ENCODE data around the gene GNAI1. TPM values are rescaled to one million over a fixed set of nuclear protein-coding genes. Genes with fewer than 3 reads are reported as not detected.

The GNAI1 gene
- total and polyA plus RNA-seq, 10 of the 15 experiments (the other 5 are each of a cell fraction or from before 2014, with no cell fraction given), result not detected

- no peak for ATAC-seq
- Histone ChIP-seq H3K4me3 (no peak overlapping the region), H3K27ac (ENCODE audit: control insufficient read depth, insufficient read depth) (no peak overlapping the region), H4K20me1 (ENCODE audit: control insufficient read depth, insufficient read depth) (no peaks in the 10 kb centered on the region), H3K9ac (ENCODE audit: control insufficient read depth, insufficient read depth, low read length) (no peak overlapping the region), H3K79me2 (ENCODE audit: control insufficient read depth, insufficient read depth, low read length) (no peaks in the 10 kb centered on the region), H3K9me3 (replicated peaks; ENCODE audit: control insufficient read depth, insufficient read depth, low read length) (no peaks in the 10 kb centered on the region), H2AFZ (ENCODE audit: control insufficient read depth, low read depth, low read length) (no peak overlapping the region), H3K36me3 (ENCODE audit: control insufficient read depth in 2 of 2, insufficient read depth in 2 of 2, low read length in 1 of 2) (no peaks in the 10 kb centered on the region), H3K4me1 (ENCODE audit: control insufficient read depth, insufficient read depth, low read length) (no peaks in the 10 kb centered on the region), H3K4me2 (ENCODE audit: control insufficient read depth, insufficient read depth) (no peak overlapping the region), H3K27me3 (replicated peaks in 1 of 2; ENCODE audit: control insufficient read depth in 2 of 2, insufficient read depth in 2 of 2, low read length in 1 of 2) (no peaks in the 10 kb centered on the region)
- no TSS peak for BruUV-seq (replicated peaks)
- no peak for TF ChIP-seq EGR1 (IDR thresholded peaks at IDR 0.05; ENCODE audit: borderline replicate concordance in 1 of 2, low read depth in 2 of 2, low read length in 2 of 2)
- no peak for TF ChIP-seq EED (IDR thresholded peaks at IDR 0.05; ENCODE audit: low read depth)
- no peak for TF ChIP-seq ZBED1 (IDR thresholded peaks at IDR 0.05; ENCODE audit: borderline replicate concordance)
- intact Hi-C loops (cut with micrococcal nuclease; ENCODE audit: unreplicated experiment), result no loop called here
- in situ Hi-C loops (cut with MboI), result no loop called here
- SMC1A ChIA-PET (ENCODE audit: uncharacterized antibody, unreplicated experiment), result interaction anchor here (1.4 kb wide), 1 partner anchor 8 kb away, joined by 3 read pairs; no protein-coding TSS in a partner anchor
- no peak for FAIRE-seq
- no peak for DNase-seq (ENCODE audit: low read depth, low spot score)
- POLR2A ChIA-PET, result no interaction called here
- CTCF ChIA-PET, result interaction anchor here (0.7 kb wide), 2 partner anchors 16 to 21 kb away, joined by 3 read pairs; no protein-coding TSS in a partner anchor
- RAD21 ChIA-PET (ENCODE audit: unreplicated experiment), result interaction anchor here (1.1 kb wide), 1 partner anchor 10 kb away, joined by 3 read pairs; no protein-coding TSS in a partner anchor
Observed at GRCh38 chr7:80225361-80225760, 90.7 kb downstream of the GNAI1 start.

GRCh38 chr7:80226629-80227028 is 92.0 kb downstream of the GNAI1 start:
- H3K27ac ChIP-seq (ENCODE audit: control insufficient read depth, insufficient read depth), result no peak overlapping the region
- POLR2A ChIA-PET, result no interaction called here
- H3K4me1 ChIP-seq (ENCODE audit: control insufficient read depth, insufficient read depth, low read length), result no peaks in the 10 kb centered on the region
- ATAC-seq, result no peak
- WGBS (ENCODE audit: insufficient coverage, insufficient replicate concordance, low lambda C conversion rate, missing lambda C conversion rate), result 30% methylated on average over 4 of the region's 4 CpGs
- H3K9ac ChIP-seq (ENCODE audit: control insufficient read depth, insufficient read depth, low read length), result no peak overlapping the region
- no peak for TF ChIP-seq CBX3 (IDR thresholded peaks at IDR 0.05; ENCODE audit: borderline replicate concordance, low read depth)
- no peak for TF ChIP-seq POU2F2 (IDR thresholded peaks at IDR 0.05; ENCODE audit: borderline replicate concordance, low read depth, low read length)
- TF ChIP-seq, protein P1, sequence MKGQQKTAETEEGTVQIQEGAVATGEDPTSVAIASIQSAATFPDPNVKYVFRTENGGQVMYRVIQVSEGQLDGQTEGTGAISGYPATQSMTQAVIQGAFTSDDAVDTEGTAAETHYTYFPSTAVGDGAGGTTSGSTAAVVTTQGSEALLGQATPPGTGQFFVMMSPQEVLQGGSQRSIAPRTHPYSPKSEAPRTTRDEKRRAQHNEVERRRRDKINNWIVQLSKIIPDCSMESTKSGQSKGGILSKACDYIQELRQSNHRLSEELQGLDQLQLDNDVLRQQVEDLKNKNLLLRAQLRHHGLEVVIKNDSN (IDR thresholded peaks at IDR 0.05; ENCODE audit: borderline replicate concordance, extremely low read length, insufficient read depth, low read depth, low read length), result no peak
- TF ChIP-seq, protein P2, sequence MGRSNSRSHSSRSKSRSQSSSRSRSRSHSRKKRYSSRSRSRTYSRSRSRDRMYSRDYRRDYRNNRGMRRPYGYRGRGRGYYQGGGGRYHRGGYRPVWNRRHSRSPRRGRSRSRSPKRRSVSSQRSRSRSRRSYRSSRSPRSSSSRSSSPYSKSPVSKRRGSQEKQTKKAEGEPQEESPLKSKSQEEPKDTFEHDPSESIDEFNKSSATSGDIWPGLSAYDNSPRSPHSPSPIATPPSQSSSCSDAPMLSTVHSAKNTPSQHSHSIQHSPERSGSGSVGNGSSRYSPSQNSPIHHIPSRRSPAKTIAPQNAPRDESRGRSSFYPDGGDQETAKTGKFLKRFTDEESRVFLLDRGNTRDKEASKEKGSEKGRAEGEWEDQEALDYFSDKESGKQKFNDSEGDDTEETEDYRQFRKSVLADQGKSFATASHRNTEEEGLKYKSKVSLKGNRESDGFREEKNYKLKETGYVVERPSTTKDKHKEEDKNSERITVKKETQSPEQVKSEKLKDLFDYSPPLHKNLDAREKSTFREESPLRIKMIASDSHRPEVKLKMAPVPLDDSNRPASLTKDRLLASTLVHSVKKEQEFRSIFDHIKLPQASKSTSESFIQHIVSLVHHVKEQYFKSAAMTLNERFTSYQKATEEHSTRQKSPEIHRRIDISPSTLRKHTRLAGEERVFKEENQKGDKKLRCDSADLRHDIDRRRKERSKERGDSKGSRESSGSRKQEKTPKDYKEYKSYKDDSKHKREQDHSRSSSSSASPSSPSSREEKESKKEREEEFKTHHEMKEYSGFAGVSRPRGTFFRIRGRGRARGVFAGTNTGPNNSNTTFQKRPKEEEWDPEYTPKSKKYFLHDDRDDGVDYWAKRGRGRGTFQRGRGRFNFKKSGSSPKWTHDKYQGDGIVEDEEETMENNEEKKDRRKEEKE (IDR thresholded peaks at IDR 0.05), result no peak
- CTCF ChIA-PET, result no interaction called here
- no peaks in the 10 kb centered on the region for H3K36me3 ChIP-seq (ENCODE audit: control insufficient read depth in 2 of 2, insufficient read depth in 2 of 2, low read length in 1 of 2)
- SMC1A ChIA-PET (ENCODE audit: uncharacterized antibody, unreplicated experiment), result interaction anchor here (1.6 kb wide), 1 partner anchor 12 kb away, joined by 5 read pairs; no protein-coding TSS in a partner anchor
- no peak overlapping the region for H3K4me3 ChIP-seq
- in situ Hi-C loops (cut with MboI) (no loop called here), intact Hi-C loops (cut with micrococcal nuclease; ENCODE audit: unreplicated experiment) (no loop called here)
- RAD21 ChIA-PET (ENCODE audit: unreplicated experiment), result no interaction called here
- H3K27me3 ChIP-seq (replicated peaks in 1 of 2; ENCODE audit: control insufficient read depth in 2 of 2, insufficient read depth in 2 of 2, low read length in 1 of 2), result no peaks in the 10 kb centered on the region
- H4K20me1 ChIP-seq (ENCODE audit: control insufficient read depth, insufficient read depth), result no peaks in the 10 kb centered on the region
- no peaks in the 10 kb centered on the region for H3K9me3 ChIP-seq (replicated peaks; ENCODE audit: control insufficient read depth, insufficient read depth, low read length)
- no peak for FAIRE-seq
- H3K4me2 ChIP-seq (ENCODE audit: control insufficient read depth, insufficient read depth), result no peak overlapping the region
- no TSS peak for BruUV-seq (replicated peaks)
- no peak overlapping the region for H2AFZ ChIP-seq (ENCODE audit: control insufficient read depth, low read depth, low read length)
- DNase-seq (ENCODE audit: low read depth, low spot score), result no peak
- H3K79me2 ChIP-seq (ENCODE audit: control insufficient read depth, insufficient read depth, low read length), result no peaks in the 10 kb centered on the region

All from GM12878 (cell line).